HL-60 (cell line): ENCODE measurements around the gene PPCS.

Source experiments
- CTCF ChIP-seq: IDR thresholded peaks from one replicate; pipeline ENCODE4 v1.5.1; 2011; ENCODE audit warnings: low read length, control low read depth, inconsistent platforms; ENCODE audit not compliant: insufficient read depth
- GABPA ChIP-seq: IDR thresholded peaks from 2 replicates; pipeline ENCODE4 v1.6.1; 2012; ENCODE audit warnings: low read depth
- POLR2AphosphoS5 ChIP-seq: IDR thresholded peaks from 2 replicates; pipeline ENCODE4 v1.6.1; 2012; ENCODE audit warnings: low read depth
- TF ChIP-seq, protein P1 (sequence below): IDR thresholded peaks from 2 replicates; pipeline ENCODE4 v1.6.1; 2012; ENCODE audit warnings: low read depth; ENCODE audit not compliant: insufficient replicate concordance

- no peak for TF ChIP-seq CTCF
- TF ChIP-seq, protein P1, sequence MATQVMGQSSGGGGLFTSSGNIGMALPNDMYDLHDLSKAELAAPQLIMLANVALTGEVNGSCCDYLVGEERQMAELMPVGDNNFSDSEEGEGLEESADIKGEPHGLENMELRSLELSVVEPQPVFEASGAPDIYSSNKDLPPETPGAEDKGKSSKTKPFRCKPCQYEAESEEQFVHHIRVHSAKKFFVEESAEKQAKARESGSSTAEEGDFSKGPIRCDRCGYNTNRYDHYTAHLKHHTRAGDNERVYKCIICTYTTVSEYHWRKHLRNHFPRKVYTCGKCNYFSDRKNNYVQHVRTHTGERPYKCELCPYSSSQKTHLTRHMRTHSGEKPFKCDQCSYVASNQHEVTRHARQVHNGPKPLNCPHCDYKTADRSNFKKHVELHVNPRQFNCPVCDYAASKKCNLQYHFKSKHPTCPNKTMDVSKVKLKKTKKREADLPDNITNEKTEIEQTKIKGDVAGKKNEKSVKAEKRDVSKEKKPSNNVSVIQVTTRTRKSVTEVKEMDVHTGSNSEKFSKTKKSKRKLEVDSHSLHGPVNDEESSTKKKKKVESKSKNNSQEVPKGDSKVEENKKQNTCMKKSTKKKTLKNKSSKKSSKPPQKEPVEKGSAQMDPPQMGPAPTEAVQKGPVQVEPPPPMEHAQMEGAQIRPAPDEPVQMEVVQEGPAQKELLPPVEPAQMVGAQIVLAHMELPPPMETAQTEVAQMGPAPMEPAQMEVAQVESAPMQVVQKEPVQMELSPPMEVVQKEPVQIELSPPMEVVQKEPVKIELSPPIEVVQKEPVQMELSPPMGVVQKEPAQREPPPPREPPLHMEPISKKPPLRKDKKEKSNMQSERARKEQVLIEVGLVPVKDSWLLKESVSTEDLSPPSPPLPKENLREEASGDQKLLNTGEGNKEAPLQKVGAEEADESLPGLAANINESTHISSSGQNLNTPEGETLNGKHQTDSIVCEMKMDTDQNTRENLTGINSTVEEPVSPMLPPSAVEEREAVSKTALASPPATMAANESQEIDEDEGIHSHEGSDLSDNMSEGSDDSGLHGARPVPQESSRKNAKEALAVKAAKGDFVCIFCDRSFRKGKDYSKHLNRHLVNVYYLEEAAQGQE, result no peak
- no peak for TF ChIP-seq POLR2AphosphoS5
- TF ChIP-seq GABPA, result 0 out of 2 replicates have a peak, but pooled peaks have one; percentile 14
Measured at GRCh38 chr1:42442662-42443061, 13.7 kb upstream of the PPCS start.
